ENCODE results near the gene SF3B3.

DNA sequence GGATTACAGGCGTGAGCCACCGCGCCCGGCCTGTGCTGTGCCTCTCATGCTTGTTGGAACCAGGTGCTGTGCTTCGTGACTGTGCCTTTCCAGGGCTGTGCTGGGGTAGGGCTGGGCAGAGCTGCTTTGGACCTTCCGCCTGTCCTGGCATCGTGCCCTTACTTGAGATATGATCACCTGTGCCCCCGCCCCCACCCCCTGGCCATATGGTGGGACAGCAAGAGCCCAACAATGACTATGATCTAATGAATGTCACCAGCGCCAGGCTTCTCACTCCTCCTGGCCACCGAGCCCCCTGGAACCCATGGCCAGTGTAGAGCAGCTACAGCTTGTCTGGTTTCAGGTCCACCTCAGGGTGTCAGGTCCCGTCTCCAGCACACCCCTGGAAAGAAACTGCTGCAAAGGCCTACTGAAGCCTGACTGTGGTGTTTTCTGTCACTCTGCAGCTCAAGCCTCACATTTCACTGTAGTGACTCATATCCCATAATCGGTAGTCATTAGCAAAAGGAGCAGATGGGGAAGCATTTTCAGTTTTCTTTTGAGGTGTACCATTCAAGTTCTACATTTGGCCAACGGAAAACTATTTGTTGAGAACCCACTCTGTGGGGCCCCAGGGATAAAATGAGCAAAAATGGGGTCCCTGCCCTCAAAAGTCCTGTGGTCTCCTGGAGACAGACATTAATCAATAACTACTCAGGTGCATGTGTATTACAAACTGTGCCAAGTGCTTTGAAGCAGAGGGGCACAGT lies 47.2 kb upstream of the SF3B3 start:
- no peak for TF ChIP-seq MAFK (conservative IDR thresholded peaks at IDR 0.05 in 1 of 2, IDR thresholded peaks at IDR 0.05 in 1 of 2; ENCODE audit: low read length in 2 of 2)
- TF ChIP-seq, protein P1, sequence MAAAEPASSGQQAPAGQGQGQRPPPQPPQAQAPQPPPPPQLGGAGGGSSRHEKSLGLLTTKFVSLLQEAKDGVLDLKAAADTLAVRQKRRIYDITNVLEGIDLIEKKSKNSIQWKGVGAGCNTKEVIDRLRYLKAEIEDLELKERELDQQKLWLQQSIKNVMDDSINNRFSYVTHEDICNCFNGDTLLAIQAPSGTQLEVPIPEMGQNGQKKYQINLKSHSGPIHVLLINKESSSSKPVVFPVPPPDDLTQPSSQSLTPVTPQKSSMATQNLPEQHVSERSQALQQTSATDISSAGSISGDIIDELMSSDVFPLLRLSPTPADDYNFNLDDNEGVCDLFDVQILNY (CRISPR knock-in tag; conservative IDR thresholded peaks at IDR 0.05): no peak
- TF ChIP-seq, protein P2, sequence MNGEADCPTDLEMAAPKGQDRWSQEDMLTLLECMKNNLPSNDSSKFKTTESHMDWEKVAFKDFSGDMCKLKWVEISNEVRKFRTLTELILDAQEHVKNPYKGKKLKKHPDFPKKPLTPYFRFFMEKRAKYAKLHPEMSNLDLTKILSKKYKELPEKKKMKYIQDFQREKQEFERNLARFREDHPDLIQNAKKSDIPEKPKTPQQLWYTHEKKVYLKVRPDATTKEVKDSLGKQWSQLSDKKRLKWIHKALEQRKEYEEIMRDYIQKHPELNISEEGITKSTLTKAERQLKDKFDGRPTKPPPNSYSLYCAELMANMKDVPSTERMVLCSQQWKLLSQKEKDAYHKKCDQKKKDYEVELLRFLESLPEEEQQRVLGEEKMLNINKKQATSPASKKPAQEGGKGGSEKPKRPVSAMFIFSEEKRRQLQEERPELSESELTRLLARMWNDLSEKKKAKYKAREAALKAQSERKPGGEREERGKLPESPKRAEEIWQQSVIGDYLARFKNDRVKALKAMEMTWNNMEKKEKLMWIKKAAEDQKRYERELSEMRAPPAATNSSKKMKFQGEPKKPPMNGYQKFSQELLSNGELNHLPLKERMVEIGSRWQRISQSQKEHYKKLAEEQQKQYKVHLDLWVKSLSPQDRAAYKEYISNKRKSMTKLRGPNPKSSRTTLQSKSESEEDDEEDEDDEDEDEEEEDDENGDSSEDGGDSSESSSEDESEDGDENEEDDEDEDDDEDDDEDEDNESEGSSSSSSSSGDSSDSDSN (CRISPR knock-in tag; IDR thresholded peaks at IDR 0.05): no peak
- TF ChIP-seq MYC (CRISPR knock-in tag; IDR thresholded peaks at IDR 0.05; ENCODE audit: borderline replicate concordance): no peak
- TF ChIP-seq MEIS1 (CRISPR knock-in tag; IDR thresholded peaks at IDR 0.05; ENCODE audit: borderline replicate concordance): no peak
